DMS79 (cell line): ENCODE measurements around the gene TRAPPC12.
"Not testable (repeated sequence)": the region's sequence is repeated elsewhere in the genome, so short reads cannot be mapped to it uniquely, and the experiment has no call there.

ENCODE experiments used
- DNase-seq: peaks from one replicate; lab custom pipeline; 2025; lab: John Stamatoyannopoulos, UW

TRAPPC12 gene

DNA sequence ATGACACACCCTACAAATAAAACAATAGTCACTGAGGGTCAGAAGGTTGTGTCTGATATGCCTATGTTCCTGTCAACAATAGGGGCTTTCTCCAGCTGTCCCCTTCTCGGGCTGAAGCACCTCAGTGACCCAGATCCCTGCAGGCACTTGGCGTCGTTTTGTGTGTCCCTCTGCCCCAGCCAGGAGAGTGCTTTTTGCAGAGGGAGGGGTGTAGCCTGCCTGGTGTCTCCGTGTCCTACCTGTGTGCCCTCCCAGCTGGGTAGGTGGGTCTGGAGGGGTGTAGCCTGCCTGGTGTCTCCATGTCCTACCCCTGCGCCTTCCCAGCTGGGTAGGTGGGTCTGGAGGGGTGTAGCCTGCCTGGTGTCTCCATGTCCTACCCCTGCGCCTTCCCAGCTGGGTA is 74.5 kb downstream of the TRAPPC12 start:
- not testable (repeated sequence) for DNase-seq

DNA sequence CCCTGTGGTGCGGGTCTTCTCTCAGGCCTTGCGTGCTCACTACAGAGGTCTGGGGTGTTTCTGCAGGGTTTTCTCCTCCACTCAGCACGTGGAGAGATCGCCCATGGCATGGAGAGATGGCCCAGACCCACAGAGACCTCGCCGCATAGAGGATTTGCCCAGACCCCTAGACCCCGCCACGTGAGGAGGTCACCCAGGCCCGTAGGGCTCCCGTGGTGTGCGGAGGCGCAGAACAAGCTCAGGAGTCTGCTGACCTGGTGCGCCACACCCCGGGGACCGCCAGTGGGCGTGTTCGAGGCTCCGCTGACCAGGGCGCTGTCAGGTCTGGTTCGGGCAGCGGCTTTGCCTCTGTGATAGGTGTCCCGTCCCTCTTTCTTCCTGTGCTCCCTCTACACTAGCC is 75.3 kb downstream of the TRAPPC12 start:
- no peak for DNase-seq

DNA sequence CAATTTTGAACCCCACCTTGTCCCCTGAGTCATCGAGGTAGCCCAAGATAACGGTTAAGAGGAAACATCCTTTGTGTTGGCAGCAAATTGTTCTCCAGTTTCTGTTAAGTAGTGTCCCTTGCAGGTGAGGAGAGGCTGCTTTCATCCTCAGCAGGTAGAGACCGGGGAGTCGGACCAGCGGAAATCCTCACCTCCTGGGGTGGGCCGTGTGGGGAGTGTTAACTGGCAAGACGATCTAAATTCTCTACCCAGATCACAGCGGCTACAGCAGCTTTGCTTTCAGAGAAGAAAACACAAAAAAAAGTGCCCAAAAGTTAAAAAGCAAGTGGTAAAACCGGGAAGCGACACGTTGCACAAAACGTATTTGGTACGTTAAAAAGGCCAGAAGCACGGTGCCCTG is 76.6 kb downstream of the TRAPPC12 start:
- DNase-seq, result no peak

DNA sequence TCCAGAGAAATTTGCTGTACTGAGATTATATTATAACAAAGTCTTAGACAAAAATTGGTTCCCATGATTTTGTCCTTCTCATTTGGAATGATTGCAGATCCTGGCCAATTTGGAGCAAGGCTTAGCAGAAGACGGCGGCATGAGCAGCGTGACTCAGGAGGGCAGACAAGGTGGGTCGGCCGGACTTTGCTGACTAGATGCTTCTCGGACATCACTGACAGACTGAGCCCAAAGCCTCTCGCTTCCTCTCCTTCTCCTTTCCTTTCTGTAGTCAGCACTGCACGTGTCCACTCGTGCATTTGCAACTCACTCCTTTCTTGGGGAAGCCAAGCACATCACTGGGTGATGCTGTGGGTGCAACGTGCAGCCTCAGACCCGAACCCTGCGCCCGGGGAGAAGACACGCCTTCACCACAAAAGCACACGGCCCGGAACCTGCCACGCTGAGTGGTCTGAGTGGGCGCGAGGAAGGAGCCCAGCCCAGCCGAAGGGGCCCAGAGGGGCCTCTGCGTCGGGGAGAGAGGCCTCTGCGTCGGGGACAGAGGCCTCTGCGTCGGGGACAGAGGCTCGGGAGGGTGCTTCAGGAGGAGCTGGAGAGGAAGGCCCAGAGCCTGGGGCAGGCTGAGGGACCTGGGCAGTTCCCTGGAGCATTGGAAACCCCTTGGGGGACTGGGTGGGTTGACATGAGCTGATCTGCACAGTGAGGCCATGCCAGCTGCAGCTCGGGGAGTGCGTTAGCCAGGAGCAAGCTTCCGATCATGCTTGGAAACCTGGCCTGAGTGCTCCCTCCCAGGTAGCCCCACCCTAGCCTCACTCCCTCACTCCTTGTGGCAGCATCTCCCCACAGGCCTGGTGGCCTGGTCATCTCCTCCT is 78.3 kb downstream of the TRAPPC12 start:
- no peak for DNase-seq

DNA sequence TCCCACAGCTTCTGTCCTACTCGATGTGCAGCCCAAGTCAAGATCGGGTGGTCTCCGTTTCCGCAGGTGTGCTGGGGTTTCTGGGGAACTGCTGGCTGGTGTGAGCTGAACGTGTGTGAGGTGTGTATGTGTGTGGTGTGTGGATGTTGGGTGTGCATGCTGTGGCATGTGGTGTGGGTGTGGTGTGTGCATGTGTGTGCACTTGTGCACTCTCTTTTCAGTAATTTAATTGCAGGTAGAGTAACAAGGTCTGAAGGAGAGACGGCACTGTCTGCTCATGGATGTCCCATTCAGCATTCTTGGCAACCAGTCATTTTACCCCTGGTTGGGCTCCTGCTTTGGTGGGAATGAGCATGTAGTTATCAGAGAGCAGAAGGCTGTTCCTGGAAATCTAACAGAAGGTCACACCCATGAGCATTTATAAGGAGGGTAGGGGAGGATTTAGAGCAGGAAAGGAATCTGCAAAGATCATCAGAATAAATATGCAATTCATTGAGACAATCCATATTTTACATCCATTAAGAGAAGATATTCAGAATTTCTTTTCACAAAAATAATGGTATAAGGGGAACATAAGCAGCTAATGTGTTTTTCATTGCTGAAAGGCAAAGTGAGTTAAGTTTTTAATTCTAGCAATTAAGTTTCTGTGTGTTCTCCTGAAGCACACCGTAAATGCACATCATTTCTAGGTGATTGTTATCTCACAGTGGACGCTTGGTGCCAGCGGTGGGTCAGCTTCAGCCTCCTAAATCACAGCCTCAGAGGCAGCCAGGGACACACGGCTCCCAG is 79.1 kb downstream of the TRAPPC12 start:
- no peak for DNase-seq

DNA sequence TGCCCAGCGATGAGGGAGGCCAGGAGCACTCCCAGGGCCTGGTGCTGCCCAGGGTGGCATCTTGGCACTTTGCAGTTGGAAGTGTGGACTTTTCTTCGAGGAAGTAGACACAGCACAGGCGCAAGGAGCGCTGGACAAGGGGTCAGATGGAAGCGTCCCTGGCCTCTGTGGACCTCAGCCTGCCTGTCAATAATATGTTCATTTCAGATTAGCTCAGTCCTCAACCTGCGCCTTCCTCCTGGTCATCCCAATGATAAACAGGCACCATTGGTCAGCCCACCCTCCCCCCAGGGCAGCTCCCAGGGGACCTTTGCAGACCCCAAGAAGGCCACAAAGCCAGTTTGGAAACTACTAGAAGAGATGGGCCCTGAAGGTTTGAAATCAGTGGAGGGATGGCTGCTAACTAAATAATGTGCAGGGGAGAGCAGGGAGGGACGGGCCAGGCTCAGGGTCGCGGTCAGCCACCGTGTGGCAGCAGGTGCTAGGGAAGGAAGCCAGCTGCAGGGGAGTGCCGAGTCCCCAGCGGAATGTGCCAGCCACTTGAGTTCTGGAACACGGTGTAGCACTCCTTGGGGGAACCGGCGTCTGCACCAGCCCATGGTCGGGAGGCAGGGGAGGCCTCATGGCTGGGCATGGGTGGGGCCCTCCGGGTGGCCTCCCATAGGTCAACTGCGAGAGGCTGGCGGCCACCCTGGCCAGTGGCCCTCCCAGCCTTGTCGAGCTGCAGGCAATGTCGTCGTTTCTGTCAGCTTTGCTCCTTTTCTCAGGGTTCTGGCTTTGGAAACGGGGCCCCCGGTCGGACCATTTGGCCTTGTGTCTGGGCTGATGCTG is 79.9 kb downstream of the TRAPPC12 start:
- DNase-seq, result no peak

DNA sequence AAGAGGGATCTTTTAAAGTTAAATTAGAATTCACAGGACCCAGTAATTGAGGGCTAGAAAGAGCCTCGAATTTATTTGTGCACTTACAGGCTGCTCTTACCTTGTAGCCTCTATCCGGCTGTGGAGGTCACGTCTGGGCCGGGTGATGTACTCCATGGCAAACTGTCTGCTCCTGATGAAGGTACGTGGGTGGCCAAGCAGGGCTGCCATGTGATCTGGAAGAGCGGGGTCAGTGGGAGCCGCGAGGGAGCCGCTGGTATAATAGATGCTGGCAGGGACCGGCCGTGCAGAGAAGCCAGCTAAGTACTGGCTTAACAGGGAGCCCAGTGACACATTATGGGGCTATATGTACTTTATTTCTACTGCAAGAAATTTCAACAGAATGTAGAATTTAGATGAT is 80.7 kb downstream of the TRAPPC12 start:
- no peak for DNase-seq

DNA sequence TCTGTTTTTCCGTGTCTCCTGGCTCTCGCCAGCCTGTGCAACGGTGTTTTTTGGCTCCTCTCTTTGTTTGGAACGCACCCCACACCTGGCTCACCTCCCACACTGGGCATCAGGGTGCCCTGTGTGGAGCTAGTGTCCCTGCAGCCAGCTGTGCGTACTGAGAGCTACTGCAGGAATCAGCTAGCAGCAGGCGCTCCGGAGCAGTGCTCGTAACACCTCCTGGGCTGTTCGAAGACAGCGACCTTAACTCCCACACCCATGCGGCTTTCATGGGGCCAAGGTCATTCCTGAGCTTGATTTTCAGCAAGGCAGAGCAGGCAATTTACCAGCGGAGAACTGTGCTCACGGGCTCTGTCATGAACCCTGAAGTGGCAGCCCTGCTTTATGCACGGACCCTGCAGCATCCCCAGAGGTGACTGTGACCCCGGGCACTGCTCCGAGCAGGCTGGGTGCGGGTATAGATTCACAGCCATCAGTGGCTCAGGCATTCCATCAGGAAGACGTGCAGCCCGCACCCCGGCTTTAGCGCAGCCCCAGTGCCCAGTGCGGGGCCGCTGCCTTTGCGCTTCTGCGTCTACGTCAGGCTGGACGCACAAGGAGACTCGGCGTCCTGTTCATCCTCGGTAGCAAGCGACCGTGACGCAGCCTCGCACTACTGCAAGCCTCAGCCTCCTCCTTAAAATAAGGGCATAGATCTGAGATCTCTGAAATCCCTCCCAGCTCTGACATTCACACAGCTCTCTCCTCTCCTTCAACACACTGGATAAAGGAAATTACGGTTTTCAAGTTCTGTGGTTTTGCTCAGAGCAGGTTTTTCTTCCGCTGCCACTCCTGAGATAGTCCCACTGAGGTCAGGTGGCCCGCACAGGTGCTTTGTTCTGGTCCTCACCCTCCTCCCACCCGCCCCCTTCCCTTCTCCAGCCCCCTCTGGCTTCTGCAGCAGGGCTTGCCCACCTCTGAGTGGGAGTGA is 81.6 kb downstream of the TRAPPC12 start:
- no peak for DNase-seq

DNA sequence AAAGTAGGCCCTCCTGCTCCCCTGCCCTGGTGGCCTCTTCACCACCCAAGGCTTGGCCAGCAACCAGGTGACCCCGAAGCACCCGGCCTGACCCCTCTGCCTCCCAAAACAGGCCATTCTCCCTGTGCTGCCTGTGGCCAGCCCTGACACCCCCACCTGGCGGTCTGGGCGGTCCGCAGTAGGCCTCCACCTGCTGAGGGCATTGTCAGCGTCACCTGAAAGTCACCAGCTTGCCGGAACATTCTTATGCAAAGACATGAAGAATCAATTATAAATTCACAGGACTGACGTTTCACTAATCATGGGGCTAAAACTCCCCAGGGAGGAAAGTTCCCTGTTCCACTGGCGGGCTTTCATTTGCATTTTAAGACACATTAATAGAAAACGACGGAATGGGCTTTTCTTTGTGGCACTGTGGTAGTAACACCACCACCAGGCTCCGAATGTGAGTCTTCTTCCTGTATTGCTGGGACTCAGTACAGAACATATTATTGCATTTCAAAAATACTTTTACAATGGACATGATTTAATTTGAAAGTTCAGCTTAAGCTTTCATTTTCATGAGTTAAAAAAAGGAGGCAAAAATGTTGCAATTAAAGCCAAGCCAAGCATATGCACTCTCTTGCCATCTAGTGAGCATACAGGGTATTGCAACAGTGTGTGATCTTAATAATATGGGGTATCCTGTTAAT is 82.5 kb downstream of the TRAPPC12 start:
- DNase-seq, result peak; percentile 30

DNA sequence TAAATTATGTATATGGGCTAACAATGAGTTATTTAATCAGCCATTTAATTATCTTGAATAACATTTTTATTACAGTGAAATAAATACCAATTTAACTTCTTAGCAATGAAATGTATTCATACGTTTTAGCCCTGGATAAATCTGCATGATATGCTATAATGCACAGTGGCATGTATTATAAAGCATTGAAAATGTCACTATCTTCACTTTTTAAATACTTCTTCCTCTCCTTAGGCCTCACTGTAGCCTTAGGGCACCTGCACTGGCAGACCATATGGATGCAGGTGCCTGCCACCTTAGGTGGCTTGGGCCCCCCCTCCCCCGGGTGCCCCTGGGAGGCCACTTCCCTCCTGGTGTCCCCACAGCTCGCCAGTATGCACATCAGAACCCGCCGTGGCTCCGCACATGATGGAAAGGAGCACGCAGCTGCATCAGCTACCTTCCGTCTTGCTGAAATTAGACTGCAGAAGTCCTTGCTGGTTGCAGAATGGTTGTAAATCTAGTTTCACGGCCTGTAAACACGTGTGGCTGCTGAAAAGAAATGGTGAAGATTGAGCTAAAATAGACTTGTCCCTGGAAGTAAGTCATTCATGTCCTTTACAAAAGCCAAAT is 83.1 kb downstream of the TRAPPC12 start:
- no peak for DNase-seq

DNA sequence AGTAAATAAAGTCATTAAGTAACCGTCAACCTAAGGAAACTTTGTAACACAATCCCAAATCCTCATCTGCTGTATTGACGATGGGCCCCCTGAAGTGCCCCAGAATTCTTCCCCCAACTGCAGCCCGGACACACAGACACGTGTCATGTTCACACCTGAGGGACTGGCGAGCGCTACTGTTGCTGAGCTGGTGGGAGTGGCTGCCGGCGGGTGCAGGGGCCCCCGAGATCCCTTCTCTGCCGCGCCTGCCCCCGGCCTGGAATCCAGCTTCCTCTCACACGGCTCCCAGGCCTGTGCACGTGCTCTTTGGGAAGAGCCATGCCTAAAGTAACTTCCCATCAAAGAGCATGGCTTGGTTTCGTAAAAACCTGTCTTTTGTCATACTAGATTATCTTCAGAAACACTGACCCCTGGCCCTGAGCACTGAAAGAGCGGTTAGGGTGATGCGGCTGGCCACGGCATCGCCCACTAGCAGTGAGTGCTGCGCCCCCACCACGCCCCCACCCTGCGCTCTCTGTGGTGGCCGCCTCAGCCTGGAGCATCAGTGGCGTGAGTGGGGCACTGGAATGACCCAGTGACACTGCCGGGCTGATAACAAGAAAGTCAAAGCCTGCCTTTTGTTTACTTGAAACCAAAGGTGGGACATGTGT is 83.8 kb downstream of the TRAPPC12 start:
- no peak for DNase-seq

DNA sequence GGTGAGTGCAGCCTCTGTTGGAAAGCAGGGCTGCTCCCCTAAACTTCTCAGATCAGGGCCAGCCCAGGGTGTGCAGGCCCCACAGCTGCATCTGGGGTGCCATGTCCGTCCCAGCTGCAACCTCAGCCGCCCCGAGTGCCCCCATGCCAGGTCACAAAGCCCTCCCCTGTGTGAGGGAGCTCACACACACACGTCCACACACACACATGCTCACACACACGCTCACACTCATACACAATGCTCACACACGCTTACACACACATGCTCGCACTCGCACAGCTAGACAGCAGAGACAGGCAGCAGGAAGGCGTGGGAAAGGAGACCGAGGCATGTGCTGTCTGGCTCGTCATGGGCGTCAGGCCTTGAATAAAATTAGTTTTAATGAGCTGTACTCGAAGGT is 84.5 kb downstream of the TRAPPC12 start:
- no peak for DNase-seq

DNA sequence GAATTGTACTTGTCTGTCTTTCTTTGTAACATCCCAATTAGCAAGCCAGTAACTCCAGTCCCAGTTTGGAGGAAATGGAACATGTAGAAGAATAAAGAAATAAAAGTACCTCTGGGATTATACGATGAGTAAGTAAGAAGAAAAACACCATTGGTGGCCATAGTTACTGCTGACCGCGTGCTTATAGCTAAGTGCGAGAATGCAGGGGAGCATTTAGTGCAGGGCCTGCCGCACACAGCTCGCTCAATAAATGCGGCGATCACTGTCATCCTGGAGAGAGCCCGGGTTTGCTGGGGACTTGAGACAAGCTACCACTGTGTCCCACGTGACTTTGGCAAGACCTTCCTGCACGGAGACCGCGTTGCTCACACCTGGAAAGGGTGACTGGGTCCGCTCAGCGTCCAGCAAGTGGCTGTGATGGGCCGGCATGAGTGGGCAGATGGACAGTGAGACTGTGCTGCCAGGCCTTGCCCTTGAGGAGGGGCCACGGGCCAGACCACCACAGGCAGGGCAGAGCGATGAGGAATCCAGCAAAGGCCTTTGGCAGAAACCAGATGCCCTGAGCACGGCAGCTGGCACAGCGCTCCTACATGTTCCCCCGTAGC is 85.0 kb downstream of the TRAPPC12 start:
- no peak for DNase-seq

DNA sequence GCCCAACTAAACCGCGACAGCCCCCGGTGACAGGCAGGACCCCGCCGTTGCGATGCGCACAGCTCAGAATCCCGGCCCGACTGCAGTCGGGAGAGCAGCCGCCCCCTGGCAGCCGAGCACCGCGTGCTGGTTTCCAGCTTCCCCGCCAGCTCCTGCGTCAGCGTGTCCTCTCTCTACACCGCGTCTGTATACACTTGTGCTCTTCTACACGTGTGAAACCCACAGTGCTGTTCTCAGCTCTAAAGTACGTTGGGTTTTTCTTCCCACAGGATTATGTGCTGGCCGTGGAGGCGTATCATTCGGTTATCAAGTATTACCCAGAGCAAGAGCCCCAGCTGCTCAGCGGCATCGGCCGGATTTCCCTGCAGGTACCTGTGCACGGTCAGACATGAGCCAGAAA is 85.8 kb downstream of the TRAPPC12 start:
- DNase-seq, result no peak

DNA sequence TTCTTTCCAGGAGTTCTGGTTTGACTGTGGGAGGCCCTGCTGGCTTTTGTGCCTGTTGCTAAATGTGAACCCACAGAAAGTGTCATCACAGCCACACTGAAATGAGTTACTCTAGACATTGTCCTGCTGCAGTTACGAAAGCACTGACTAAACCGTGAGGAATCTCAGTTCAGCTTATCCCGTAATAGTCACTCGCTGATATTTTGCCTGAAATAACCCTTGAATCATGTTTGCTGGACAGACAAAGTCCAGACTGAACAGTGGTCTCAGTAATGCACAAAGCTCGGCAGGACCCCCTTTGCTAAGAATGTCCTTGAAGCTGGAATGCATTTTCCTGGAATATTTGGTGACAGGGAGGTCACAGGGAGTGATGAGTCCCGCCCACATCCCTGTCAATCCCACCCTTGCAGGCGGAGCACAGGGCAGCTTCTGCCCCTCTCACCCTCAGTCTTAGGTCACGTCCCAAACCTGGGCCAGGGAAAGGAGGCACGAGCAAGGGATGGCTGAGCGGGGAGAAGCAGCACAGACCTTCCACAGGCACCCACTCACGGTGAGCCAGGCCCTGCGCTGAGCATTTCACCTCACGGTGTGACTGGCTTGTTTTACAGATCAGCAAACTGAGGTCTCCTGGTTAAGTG is 86.5 kb downstream of the TRAPPC12 start:
- DNase-seq, result no peak

DNA sequence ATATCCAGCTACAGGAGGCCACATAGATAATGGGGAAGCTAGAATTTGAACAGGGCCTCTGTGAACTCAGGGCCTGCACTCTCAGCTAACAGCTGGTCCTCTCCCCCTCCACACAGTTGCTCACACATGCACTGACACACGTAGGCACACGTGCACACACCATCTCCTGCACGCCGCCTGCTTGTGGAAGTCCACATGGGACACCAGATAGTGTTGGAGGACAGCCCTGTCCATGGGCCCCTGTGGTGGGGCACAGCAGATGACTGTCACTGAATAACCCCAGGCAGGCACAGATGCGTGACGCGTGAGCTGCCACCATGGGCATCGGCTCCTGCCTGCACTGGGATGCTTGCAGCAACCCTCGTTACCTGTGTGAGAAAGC is 87.0 kb downstream of the TRAPPC12 start:
- no peak for DNase-seq

DNA sequence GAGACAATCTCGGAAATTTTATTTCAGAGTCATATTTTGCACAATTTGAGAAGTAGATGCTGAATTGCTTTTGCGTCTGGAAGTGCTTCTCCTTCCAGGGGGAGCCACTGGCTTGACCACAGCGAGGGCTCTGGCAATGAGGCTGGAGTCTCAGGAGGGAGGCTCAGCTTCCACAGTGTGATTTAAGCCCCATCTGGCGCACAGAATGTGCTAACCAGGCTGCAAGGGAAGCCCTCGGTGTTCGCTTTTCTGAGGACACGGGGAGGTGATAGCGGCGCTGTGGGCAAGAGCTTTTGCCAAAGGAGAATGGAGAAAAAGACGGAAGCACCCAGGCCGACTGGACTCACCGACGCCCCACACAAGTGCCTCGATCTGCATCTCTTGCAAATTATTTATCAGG is 87.5 kb downstream of the TRAPPC12 start:
- DNase-seq, result no peak

DNA sequence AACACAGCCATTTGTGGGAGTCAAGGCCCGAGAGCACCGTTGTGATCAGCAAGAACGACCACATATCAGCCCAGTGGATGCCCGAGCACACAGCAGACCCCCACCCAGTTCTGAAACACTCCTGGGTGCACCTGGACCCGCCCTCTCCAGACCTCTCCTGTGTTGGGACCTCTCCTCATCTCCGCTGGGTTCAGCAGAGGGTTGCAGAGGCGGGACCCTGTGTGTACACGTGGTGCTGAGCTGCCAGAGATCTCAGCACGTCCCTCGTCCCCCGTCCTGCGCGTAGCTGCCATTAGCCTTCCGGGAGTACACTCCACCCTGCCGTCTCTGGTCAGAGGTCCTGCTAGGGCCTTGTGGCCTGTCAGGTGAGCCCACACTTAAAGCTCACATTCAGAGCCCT is 88.2 kb downstream of the TRAPPC12 start:
- no peak for DNase-seq
